Panc1 (cell line): ENCODE data around the gene BCAN. TPM values are rescaled to one million over a fixed set of nuclear protein-coding genes. Genes with fewer than 3 reads are reported as not detected.

Source experiments
- ATAC-seq: fragments of 200-7000 bp; cut with Tn5 transposase; 2 replicates; pipeline ENCODE4 v1.9.1; 2020; ENCODE audit warnings: mild to moderate bottlenecking, moderate library complexity
- BruUV-seq: library from RNA; stranded (reverse); fragments of 400-500 nt; replicated peaks from 2 replicates; lab custom pipeline; 2021; lab: Mats Ljungman, UMichigan
- CTCF ChIA-PET: fragments of 300-600 bp; sonication (Branson Sonifier 250); formaldehyde crosslinking; loops from one replicate; lab custom pipeline; 2022; ENCODE audit warnings: antibody characterized with exemption; lab: Charles Lee
- POLR2A ChIA-PET: fragments of 300-600 bp; sonication (Branson Sonifier 250); formaldehyde crosslinking; loops from one replicate; lab custom pipeline; 2022; ENCODE audit warnings: antibody characterized with exemption; lab: Charles Lee
- DNase-seq: peaks from one replicate; pipeline ENCODE4 v3.0.0-alpha.2; 2010; ENCODE audit warnings: low read depth, low spot score
- H3K27ac ChIP-seq: 2 replicates; pipeline ENCODE4 v1.5.1; 2011; ENCODE audit warnings: mild to moderate bottlenecking, low read length, inconsistent platforms
- H3K27me3 ChIP-seq: fragments of 200-500 bp; sonication (Bioruptor generic); 2 replicates; pipeline ENCODE4 v1.6.0; 2014; ENCODE audit warnings: low read length, inconsistent platforms; ENCODE audit not compliant: control insufficient read depth, insufficient read depth
- H3K36me3 ChIP-seq: fragments of 200-500 bp; sonication (Bioruptor generic); 2 replicates; pipeline ENCODE4 v1.5.1; 2014; ENCODE audit warnings: inconsistent platforms, mild to moderate bottlenecking, low read length, moderate library complexity; ENCODE audit not compliant: control insufficient read depth, insufficient read depth
- H3K4me1 ChIP-seq: 2 replicates; pipeline ENCODE4 v1.5.1; 2011; ENCODE audit warnings: inconsistent platforms, mild to moderate bottlenecking, low read length, moderate library complexity; ENCODE audit not compliant: control insufficient read depth, insufficient read depth
- H3K4me3 ChIP-seq, 2 experiments: 2 replicates each; pipeline ENCODE4 v1.5.1; 2011 to 2012; ENCODE audit warnings: low read depth in 2 of 2, low read length in 2 of 2, mild to moderate bottlenecking in 2 of 2, inconsistent platforms in 1 of 2, moderate library complexity in 1 of 2
- H3K9me3 ChIP-seq: fragments of 200-500 bp; sonication (Bioruptor generic); 2 replicates; pipeline ENCODE4 v1.5.1; 2014; ENCODE audit warnings: low read depth, mild to moderate bottlenecking, inconsistent platforms, low read length, moderate library complexity; ENCODE audit not compliant: control insufficient read depth, insufficient read depth
- POLR2AphosphoS5 ChIP-seq: IDR thresholded peaks from 2 replicates; pipeline ENCODE4 v1.6.1; 2012; ENCODE audit warnings: mild to moderate bottlenecking, low read depth, low read length, moderate library complexity
- SIN3A ChIP-seq: IDR thresholded peaks from 2 replicates; pipeline ENCODE4 v1.6.1; 2012; ENCODE audit warnings: low read depth, mild to moderate bottlenecking, low read length, moderate library complexity, borderline replicate concordance; ENCODE audit not compliant: insufficient read depth
- TCF7L2 ChIP-seq: IDR thresholded peaks from 2 replicates; pipeline ENCODE4 v1.6.1; 2011; ENCODE audit warnings: mild to moderate bottlenecking, low read depth, low read length, inconsistent platforms
- in situ Hi-C: cut with HindIII; loops from 2 replicates; pipeline ENCODE4 v1.10.0; 2016; ENCODE audit warnings: low sequenced_read_pairs, low pct_unique_long_range_greater_than_20kb
- intact Hi-C: fragments of 100-400 bp; cut with micrococcal nuclease; formaldehyde crosslinking; loops from one replicate; pipeline ENCODE4 v1.10.0; 2022; ENCODE audit not compliant: unreplicated experiment
- total RNA-seq: library from RNA; stranded (reverse); gene quantifications from one replicate; pipeline ENCODE4 v1.2.1, GENCODE V29; 2021; ENCODE audit not compliant: unreplicated experiment
- TF ChIP-seq, protein P1 (sequence below), 2 experiments: IDR thresholded peaks; 2 replicates each; pipeline ENCODE4 v1.6.1; 2011 to 2012; ENCODE audit warnings: low read depth in 2 of 2, control low read depth in 1 of 2, low read length in 1 of 2, mild to moderate bottlenecking in 1 of 2, moderate library complexity in 1 of 2; ENCODE audit not compliant: insufficient read depth in 1 of 2
- TF ChIP-seq, protein P2 (sequence below): fragments of 450-650 bp; IDR thresholded peaks from 2 replicates; pipeline ENCODE4 v1.5.1; 2017; ENCODE audit warnings: mild to moderate bottlenecking

Gene BCAN
- total RNA-seq, 1 experiment from 2014 or later: 0.57 TPM

DNA sequence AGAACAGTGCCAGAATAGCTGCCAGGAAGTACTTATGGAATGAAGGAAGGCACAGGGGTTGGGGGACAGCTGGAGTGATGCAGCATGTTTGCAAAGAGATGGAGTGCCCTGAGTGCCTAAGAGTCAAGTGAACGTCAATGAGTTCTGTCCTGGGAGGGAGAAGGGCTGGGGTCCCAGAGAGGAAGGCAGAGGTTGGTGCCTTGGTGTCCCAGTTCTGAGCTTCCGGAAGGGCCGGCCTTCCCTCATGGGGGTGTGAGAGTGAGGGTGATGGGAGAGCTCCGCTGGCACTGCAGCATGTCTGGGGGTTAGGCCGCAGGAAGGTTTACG is 17.7 kb downstream of the BCAN start:
- intact Hi-C loops (no loop called here), in situ Hi-C loops (no loop called here)
- no peaks in the 10 kb centered on the region for H3K9me3 ChIP-seq
- no peaks in the 10 kb centered on the region for H3K27me3 ChIP-seq
- ATAC-seq (no peak), DNase-seq (no peak)
- BruUV-seq: no TSS peak
- TF ChIP-seq TCF7L2 (no peak), POLR2AphosphoS5 (no peak), SIN3A (no peak)
- TF ChIP-seq, protein P1, sequence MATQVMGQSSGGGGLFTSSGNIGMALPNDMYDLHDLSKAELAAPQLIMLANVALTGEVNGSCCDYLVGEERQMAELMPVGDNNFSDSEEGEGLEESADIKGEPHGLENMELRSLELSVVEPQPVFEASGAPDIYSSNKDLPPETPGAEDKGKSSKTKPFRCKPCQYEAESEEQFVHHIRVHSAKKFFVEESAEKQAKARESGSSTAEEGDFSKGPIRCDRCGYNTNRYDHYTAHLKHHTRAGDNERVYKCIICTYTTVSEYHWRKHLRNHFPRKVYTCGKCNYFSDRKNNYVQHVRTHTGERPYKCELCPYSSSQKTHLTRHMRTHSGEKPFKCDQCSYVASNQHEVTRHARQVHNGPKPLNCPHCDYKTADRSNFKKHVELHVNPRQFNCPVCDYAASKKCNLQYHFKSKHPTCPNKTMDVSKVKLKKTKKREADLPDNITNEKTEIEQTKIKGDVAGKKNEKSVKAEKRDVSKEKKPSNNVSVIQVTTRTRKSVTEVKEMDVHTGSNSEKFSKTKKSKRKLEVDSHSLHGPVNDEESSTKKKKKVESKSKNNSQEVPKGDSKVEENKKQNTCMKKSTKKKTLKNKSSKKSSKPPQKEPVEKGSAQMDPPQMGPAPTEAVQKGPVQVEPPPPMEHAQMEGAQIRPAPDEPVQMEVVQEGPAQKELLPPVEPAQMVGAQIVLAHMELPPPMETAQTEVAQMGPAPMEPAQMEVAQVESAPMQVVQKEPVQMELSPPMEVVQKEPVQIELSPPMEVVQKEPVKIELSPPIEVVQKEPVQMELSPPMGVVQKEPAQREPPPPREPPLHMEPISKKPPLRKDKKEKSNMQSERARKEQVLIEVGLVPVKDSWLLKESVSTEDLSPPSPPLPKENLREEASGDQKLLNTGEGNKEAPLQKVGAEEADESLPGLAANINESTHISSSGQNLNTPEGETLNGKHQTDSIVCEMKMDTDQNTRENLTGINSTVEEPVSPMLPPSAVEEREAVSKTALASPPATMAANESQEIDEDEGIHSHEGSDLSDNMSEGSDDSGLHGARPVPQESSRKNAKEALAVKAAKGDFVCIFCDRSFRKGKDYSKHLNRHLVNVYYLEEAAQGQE (IDR thresholded peaks at IDR 0.05; ENCODE audit: insufficient read depth in 1 of 2, low read depth in 2 of 2, low read length in 1 of 2): no peak
- TF ChIP-seq, protein P2, sequence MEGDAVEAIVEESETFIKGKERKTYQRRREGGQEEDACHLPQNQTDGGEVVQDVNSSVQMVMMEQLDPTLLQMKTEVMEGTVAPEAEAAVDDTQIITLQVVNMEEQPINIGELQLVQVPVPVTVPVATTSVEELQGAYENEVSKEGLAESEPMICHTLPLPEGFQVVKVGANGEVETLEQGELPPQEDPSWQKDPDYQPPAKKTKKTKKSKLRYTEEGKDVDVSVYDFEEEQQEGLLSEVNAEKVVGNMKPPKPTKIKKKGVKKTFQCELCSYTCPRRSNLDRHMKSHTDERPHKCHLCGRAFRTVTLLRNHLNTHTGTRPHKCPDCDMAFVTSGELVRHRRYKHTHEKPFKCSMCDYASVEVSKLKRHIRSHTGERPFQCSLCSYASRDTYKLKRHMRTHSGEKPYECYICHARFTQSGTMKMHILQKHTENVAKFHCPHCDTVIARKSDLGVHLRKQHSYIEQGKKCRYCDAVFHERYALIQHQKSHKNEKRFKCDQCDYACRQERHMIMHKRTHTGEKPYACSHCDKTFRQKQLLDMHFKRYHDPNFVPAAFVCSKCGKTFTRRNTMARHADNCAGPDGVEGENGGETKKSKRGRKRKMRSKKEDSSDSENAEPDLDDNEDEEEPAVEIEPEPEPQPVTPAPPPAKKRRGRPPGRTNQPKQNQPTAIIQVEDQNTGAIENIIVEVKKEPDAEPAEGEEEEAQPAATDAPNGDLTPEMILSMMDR: no peak
- no peaks in the 10 kb centered on the region; the same call in 1 of the 2 replicates for H3K36me3 ChIP-seq
- ChIA-PET CTCF (interaction anchor here (1.1 to 5.6 kb wide), 5 partner anchors 18 to 66 kb away, joined by 5 to 47 read pairs (median 16); partner anchors contain the start of gene NES), POLR2A (interaction anchor here (0.5 to 0.6 kb wide), 2 partner anchors 17 to 201 kb away, joined by 5 read pairs; partner anchors contain the start of gene NTRK1)
- H3K27ac ChIP-seq: peak overlapping the region; percentile 37
- H3K4me3 ChIP-seq: peak overlapping the region in 1 of 2 experiments; percentile 35; a peak in 2 of 4 replicates
- peaks cover 56% of the 10 kb centered on the region for H3K4me1 ChIP-seq

DNA sequence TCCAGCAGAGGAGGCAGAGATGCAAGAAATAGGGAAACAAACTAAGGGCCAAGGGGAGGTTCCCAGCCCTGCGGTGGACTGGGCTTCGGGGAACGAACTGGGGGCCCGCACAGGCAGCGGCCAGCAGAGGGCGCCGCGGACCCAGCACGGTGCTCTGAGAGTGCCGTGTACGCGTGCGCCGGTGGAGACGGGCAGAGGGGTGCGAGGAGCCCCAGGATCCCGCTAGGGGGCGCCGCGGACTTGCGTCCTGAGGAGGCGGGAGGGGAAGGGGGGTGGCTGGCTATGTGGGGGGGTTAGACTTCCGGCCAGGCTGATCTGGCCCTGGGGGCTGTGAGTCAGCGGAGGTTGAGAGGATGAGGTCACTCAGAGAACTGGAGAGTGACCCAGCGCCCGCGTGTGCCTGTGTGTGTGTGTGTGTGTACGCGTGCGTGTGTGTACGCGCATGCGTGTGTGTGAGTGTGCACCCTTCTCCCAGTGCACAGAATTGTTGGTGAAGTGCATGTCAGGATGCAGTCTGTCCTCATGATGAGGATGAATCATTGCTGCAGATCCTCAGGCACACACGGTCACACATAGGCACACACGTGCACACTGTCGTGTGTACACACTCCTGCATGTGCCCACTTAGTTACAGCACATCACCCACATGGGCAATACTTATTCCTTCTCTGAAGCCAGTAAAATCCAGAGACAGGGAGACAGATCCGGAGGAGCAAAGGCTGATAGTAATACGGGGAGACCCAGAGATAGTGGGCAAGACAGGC is 18.3 kb downstream of the BCAN start:
- intact Hi-C loops: loop anchor here (1.0 kb wide), 1 partner anchor 17 kb away; the partner anchor contains the start of gene NES

More for the DNA sequence above, 18.3 kb downstream of the BCAN start:
- DNase-seq (peak; percentile 95), ATAC-seq (peak; percentile 79)
- Histone ChIP-seq H3K36me3 (no peaks in the 10 kb centered on the region; the same call in 1 of the 2 replicates), H3K9me3 (no peaks in the 10 kb centered on the region), H3K4me1 (peaks cover 61% of the 10 kb centered on the region), H3K27me3 (no peaks in the 10 kb centered on the region), H3K4me3 (peak overlapping the region; percentile 23 to 69), H3K27ac (peak overlapping the region; percentile 98)
- ChIA-PET POLR2A (interaction anchor here (0.5 to 0.6 kb wide), 3 partner anchors 17 to 497 kb away, joined by 5 read pairs; partner anchors contain the start of gene NTRK1), CTCF (interaction anchor here (0.6 to 5.6 kb wide), 9 partner anchors 17 to 158 kb away, joined by 3 to 47 read pairs (median 6); partner anchors contain the start of gene NES)
- BruUV-seq: no TSS peak
- peak; percentile 69 for TF ChIP-seq POLR2AphosphoS5
- no peak for TF ChIP-seq TCF7L2
- peak; percentile 83; the same call in 1 of the 2 replicates for TF ChIP-seq SIN3A
- TF ChIP-seq, protein P2: peak; percentile 100
- in situ Hi-C loops: no loop called here
